ENCODE measurements around the gene SYT10. TPM values are rescaled to one million over a fixed set of nuclear protein-coding genes. Genes with fewer than 3 reads are reported as not detected.

The SYT10 gene, protein sequence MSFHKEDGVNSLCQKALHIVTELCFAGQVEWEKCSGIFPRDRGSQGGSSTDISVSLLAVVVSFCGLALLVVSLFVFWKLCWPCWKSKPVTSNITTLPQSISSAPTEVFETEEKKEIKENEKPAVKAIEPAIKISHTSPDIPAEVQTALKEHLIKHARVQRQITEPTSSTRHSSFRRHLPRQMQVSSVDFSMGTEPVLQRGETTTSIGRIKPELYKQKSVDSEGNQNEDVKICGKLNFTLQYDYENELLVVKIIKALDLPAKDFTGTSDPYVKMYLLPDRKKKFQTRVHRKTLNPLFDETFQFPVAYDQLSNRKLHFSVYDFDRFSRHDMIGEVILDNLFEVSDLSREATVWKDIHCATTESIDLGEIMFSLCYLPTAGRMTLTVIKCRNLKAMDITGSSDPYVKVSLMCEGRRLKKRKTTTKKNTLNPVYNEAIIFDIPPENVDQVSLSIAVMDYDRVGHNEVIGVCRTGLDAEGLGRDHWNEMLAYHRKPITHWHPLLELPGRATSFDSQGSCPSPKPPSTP
- not detected for total RNA-seq

DNA sequence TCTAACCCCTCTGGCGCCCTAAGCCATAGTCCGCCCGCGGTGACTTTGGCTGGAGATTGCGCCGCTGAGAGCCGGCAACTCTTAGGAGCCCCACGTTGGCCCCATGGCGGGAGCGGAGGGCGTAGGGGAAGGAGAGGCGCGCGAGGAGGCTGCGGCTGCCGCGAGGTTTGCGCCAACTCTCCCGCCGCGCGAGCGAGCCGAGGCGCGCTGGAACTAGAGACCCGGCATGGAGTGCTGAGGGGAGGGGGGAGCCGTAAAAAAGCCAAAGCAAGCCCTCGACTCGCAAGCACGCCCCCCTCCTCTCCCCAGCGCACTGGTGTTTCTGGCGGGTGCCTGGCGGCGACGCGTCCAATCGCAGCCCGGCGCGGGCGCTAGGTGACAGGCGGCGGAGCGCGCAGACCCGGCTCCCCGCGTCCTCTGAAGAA, at the start of gene SYT10:
Gene SYT10 (minus strand): TSS at position 233 of the 425 bp plus-strand sequence. CDS start 297 bp downstream, outside the sequence.
- Histone ChIP-seq H3K4me3 (peak within 1 kb of the TSS; percentile 54), H3K27me3 (no peaks in the 10 kb centered on the region), H3K36me3 (no peaks in the 10 kb centered on the region), H3K9me3 (no peaks in the 10 kb centered on the region), H3K4me1 (no peaks in the 10 kb centered on the region), H3K27ac (no peak within 1 kb of the TSS)
- TF ChIP-seq, protein P1, sequence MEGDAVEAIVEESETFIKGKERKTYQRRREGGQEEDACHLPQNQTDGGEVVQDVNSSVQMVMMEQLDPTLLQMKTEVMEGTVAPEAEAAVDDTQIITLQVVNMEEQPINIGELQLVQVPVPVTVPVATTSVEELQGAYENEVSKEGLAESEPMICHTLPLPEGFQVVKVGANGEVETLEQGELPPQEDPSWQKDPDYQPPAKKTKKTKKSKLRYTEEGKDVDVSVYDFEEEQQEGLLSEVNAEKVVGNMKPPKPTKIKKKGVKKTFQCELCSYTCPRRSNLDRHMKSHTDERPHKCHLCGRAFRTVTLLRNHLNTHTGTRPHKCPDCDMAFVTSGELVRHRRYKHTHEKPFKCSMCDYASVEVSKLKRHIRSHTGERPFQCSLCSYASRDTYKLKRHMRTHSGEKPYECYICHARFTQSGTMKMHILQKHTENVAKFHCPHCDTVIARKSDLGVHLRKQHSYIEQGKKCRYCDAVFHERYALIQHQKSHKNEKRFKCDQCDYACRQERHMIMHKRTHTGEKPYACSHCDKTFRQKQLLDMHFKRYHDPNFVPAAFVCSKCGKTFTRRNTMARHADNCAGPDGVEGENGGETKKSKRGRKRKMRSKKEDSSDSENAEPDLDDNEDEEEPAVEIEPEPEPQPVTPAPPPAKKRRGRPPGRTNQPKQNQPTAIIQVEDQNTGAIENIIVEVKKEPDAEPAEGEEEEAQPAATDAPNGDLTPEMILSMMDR (IDR thresholded peaks at IDR 0.05), result no peak
- no peak for DNase-seq (ENCODE audit: low spot score in 2 of 2)
- intact Hi-C loops (cut with DNase I), result no loop called here

DNA sequence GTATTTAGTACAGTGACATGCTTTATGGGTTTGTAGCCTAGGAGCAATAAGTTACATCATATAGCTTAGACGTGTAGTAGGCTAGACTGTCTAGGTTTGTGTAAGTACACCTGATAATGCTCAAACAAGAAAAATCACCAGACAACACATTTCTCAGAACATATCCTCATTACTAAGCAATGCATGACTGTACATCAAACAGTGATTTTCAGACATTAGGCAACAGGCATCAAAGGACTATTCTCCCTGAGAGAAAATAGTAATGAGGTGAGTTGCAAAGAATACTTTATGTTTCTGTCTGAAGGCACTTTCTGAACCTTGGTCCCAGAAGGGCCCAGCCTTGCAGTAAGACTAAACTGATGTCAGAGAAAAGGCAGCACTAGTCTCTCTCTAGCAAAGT, 48.4 kb upstream of the SYT10 start:
- no peak for DNase-seq (ENCODE audit: low spot score in 2 of 2)
- no peaks in the 10 kb centered on the region for H3K36me3 ChIP-seq
- H3K4me3 ChIP-seq, result no peak overlapping the region
- no peaks in the 10 kb centered on the region for H3K4me1 ChIP-seq
- no peak overlapping the region for H3K27ac ChIP-seq
- intact Hi-C loops (cut with DNase I), result no loop called here
- H3K27me3 ChIP-seq, result no peaks in the 10 kb centered on the region
- TF ChIP-seq, protein P1 (IDR thresholded peaks at IDR 0.05), result no peak
- no peaks in the 10 kb centered on the region for H3K9me3 ChIP-seq

DNA sequence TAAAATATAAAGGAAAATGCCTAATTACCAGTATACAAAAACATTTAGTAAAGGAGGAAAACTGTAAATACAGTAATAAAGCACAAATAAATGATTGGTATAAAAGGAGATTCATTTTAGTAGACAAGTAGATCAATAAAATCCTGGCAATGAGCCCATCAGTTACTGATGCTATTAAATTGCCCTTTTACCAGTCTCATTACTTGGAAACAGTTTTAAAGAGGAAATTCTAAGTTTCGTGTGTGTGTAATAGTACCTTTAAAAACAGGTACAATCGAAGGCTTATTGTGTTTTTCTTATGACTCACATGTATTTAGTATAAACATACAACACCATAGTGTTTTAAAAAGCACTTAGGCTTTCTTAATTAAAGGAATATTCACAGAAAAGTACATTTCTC, 46.4 kb upstream of the SYT10 start:
- intact Hi-C loops (cut with DNase I), result no loop called here
- TF ChIP-seq, protein P1 (IDR thresholded peaks at IDR 0.05), result no peak
- no peaks in the 10 kb centered on the region for H3K4me1 ChIP-seq
- H3K27me3 ChIP-seq, result no peaks in the 10 kb centered on the region
- no peaks in the 10 kb centered on the region for H3K9me3 ChIP-seq
- H3K4me3 ChIP-seq, result no peak overlapping the region
- DNase-seq (ENCODE audit: low spot score in 2 of 2), result no peak
- no peaks in the 10 kb centered on the region for H3K36me3 ChIP-seq
- H3K27ac ChIP-seq, result no peak overlapping the region

DNA sequence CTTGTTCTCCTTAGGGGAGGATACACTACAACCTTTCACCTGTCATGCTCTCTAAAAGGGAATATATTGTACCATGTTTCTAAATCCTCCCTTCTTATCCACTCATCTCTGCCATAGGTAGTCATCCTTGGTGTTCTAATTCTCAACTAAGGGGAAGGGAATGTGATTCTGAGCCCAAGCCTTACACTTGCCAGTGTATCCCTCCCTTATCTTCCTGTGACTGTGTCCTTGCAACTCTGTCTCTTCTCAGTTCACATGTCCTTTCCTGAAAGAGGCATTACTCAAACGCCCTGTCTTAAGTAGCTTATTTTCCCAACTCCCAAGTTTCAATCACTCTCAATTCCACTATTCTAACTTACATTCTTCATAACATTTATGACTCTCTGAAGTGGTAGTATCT, 44.5 kb upstream of the SYT10 start:
- DNase-seq (ENCODE audit: low spot score in 2 of 2), result no peak

DNA sequence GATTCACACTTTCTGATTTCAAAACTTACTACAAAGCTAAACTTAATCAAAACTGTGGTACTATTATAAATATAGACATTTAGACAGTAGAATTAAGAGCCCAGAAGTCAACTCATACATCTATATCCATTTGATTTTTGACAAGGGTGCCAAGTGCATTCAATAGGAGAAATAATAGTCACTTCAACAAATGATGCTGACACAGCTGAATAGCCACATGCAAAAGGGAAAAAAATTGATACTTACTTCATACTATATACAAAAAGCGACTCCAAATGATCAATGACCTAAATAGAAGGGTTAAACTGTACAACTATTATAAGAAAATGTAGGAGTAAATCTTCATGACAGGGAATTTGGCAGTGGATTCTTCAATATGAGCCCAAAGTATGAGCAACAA, 40.7 kb upstream of the SYT10 start:
- intact Hi-C loops (cut with DNase I), result no loop called here
- no peaks in the 10 kb centered on the region for H3K36me3 ChIP-seq
- no peak overlapping the region for H3K27ac ChIP-seq
- no peak for DNase-seq (ENCODE audit: low spot score in 2 of 2)
- no peaks in the 10 kb centered on the region for H3K27me3 ChIP-seq
- H3K4me3 ChIP-seq, result no peak overlapping the region
- H3K9me3 ChIP-seq, result no peaks in the 10 kb centered on the region
- TF ChIP-seq, protein P1 (IDR thresholded peaks at IDR 0.05), result no peak
- no peaks in the 10 kb centered on the region for H3K4me1 ChIP-seq

More for the DNA sequence above, 44.5 kb upstream of the SYT10 start:
- TF ChIP-seq, protein P1 (IDR thresholded peaks at IDR 0.05), result no peak
- Histone ChIP-seq H3K4me1 (no peaks in the 10 kb centered on the region), H3K27me3 (no peaks in the 10 kb centered on the region), H3K36me3 (no peaks in the 10 kb centered on the region), H3K9me3 (no peaks in the 10 kb centered on the region), H3K27ac (no peak overlapping the region), H3K4me3 (no peak overlapping the region)
- intact Hi-C loops (cut with DNase I), result no loop called here

Measured in ascending aorta (tissue), 2 donors.